ENCODE results near the gene ATIC. TPM values are rescaled to one million over a fixed set of nuclear protein-coding genes. Genes with fewer than 3 reads are reported as not detected.
"Not testable (repeated sequence)": the region's sequence is repeated elsewhere in the genome, so short reads cannot be mapped to it uniquely, and the experiment has no call there.

The ATIC gene
- 6.6 and 33.6 TPM in 2 replicates for total RNA-seq

- DNase-seq: peak; percentile 91
Observed at GRCh38 chr2:215311625-215312396, at the start of gene ATIC. TSS of gene ATIC (plus strand) at chr2:215312059. CDS start at chr2:215312143, 84 bp downstream.

- DNase-seq: no peak
Observed at GRCh38 chr2:215262303-215262702, 49.6 kb upstream of the ATIC start.

- no peak for DNase-seq
Observed at GRCh38 chr2:215262741-215263362, 49.0 kb upstream of the ATIC start.

GRCh38 chr2:215264374-215264773 lies 47.5 kb upstream of the ATIC start:
- no peak for DNase-seq

GRCh38 chr2:215269397-215270117 lies 42.3 kb upstream of the ATIC start:
- peak; percentile 85 for DNase-seq

GRCh38 chr2:215270118-215270451 lies 41.8 kb upstream of the ATIC start:
- no peak for DNase-seq

GRCh38 chr2:215271446-215271845 lies 40.4 kb upstream of the ATIC start:
- no peak for DNase-seq

GRCh38 chr2:215272918-215273317 lies 38.9 kb upstream of the ATIC start:
- DNase-seq: no peak

- DNase-seq: no peak
Observed at GRCh38 chr2:215274829-215275228, 37.0 kb upstream of the ATIC start.

GRCh38 chr2:215275824-215276223 lies 36.0 kb upstream of the ATIC start:
- DNase-seq: no peak

GRCh38 chr2:215277944-215278343 lies 33.9 kb upstream of the ATIC start:
- DNase-seq: no peak

- no peak for DNase-seq
Observed at GRCh38 chr2:215280326-215280725, 31.5 kb upstream of the ATIC start.

GRCh38 chr2:215283221-215283620 lies 28.6 kb upstream of the ATIC start:
- DNase-seq: no peak

GRCh38 chr2:215286309-215286708 lies 25.6 kb upstream of the ATIC start:
- no peak for DNase-seq

- no peak for DNase-seq
Observed at GRCh38 chr2:215288112-215288815, 23.6 kb upstream of the ATIC start.

GRCh38 chr2:215290980-215291599 lies 20.8 kb upstream of the ATIC start:
- no peak for DNase-seq

GRCh38 chr2:215293879-215294278 lies 18.0 kb upstream of the ATIC start:
- DNase-seq: no peak

GRCh38 chr2:215299337-215299859 lies 12.5 kb upstream of the ATIC start:
- DNase-seq: no peak

GRCh38 chr2:215301994-215302393 lies 9.9 kb upstream of the ATIC start:
- no peak for DNase-seq

- not testable (repeated sequence) for DNase-seq
Observed at GRCh38 chr2:215311259-215311624, 617 bp upstream of the ATIC start.

GRCh38 chr2:215313255-215313613 lies 1.4 kb downstream of the ATIC start:
- DNase-seq: no peak

- DNase-seq: no peak
Observed at GRCh38 chr2:215314896-215315295, 3.0 kb downstream of the ATIC start.

- no peak for DNase-seq
Observed at GRCh38 chr2:215315301-215315700, 3.4 kb downstream of the ATIC start.

Measured in dermis blood vessel endothelial cell (primary cell).